Progenitor cell of endocrine pancreas (in vitro differentiated cells): ENCODE results near the gene CFAP53. TPM values are rescaled to one million over a fixed set of nuclear protein-coding genes. Genes with fewer than 3 reads are reported as not detected.

ENCODE experiments used
- DNase-seq: peaks from one replicate; pipeline ENCODE4 v3.0.0; 2021; ENCODE audit warnings: low spot score; ENCODE audit not compliant: unreplicated experiment
- H3K27ac Mint-ChIP-seq: 2 replicates; pipeline ENCODE4 v1.8.0; 2021; ENCODE audit warnings: mild to moderate bottlenecking, moderate library complexity, mixed read lengths
- H3K27me3 Mint-ChIP-seq: 2 replicates; pipeline ENCODE4 v1.8.0; 2021; ENCODE audit warnings: mixed read lengths
- H3K36me3 Mint-ChIP-seq: 2 replicates; pipeline ENCODE4 v1.8.0; 2022; ENCODE audit warnings: mixed read lengths; ENCODE audit not compliant: insufficient read depth
- H3K4me1 Mint-ChIP-seq: 2 replicates; pipeline ENCODE4 v1.8.0; 2021; ENCODE audit warnings: low read depth, mixed read lengths
- H3K4me3 Mint-ChIP-seq: 2 replicates; pipeline ENCODE4 v1.8.0; 2021; ENCODE audit warnings: low read depth, mild to moderate bottlenecking, moderate library complexity, mixed read lengths
- H3K9me3 Mint-ChIP-seq: 2 replicates; pipeline ENCODE4 v1.8.0; 2021; ENCODE audit warnings: low read depth, mixed read lengths
- CTCF ChIP-seq: fragments of 200-600 bp; sonication (generic); IDR thresholded peaks from one replicate; pipeline ENCODE4 v1.5.0; 2021; ENCODE audit warnings: antibody characterized with exemption, mild to moderate bottlenecking; ENCODE audit not compliant: unreplicated experiment
- long read RNA-seq: library from polyadenylated mRNA; unstranded; transcript quantifications from one replicate; pipeline ENCODE4 v2.0.0, GENCODE V29; 2020
- total RNA-seq: library from RNA; stranded (reverse); gene quantifications from 2 replicates; pipeline ENCODE4 v1.2.1, GENCODE V29; 2021

The CFAP53 gene
- 1.5 and 1.7 TPM in 2 replicates for total RNA-seq
- long read RNA-seq, partial matches to known transcripts, result 0 of 2 reads
- long read RNA-seq, other reads (novel, unspliced or antisense), result 2 of 2 reads

- H3K4me1 Mint-ChIP-seq, result peaks cover 3% of the 10 kb centered on the region
- TF ChIP-seq CTCF, result no peak
- H3K9me3 Mint-ChIP-seq, result no peaks in the 10 kb centered on the region
- DNase-seq, result peak; percentile 74
- H3K4me3 Mint-ChIP-seq, result peak within 1 kb of the TSS; percentile 85
- peaks cover 9% of the 10 kb centered on the region for H3K27me3 Mint-ChIP-seq
- H3K27ac Mint-ChIP-seq, result peak within 1 kb of the TSS; percentile 21
- H3K36me3 Mint-ChIP-seq, result peaks cover 9% of the 10 kb centered on the region
These were observed at the start of gene CFAP53 for GRCh38 chr18:50266248-50266704. TSS of gene CFAP53 (minus strand) at chr18:50266495. CDS start at chr18:50266404, 91 bp downstream.

GRCh38 chr18:50315100-50315871 lies 49.0 kb upstream of the CFAP53 start:
- Mint-ChIP-seq H3K4me1 (no peaks in the 10 kb centered on the region), H3K4me3 (no peak overlapping the region), H3K36me3 (no peaks in the 10 kb centered on the region), H3K27me3 (no peaks in the 10 kb centered on the region), H3K27ac (no peak overlapping the region), H3K9me3 (no peaks in the 10 kb centered on the region)
- no peak for TF ChIP-seq CTCF
- DNase-seq, result no peak

- Mint-ChIP-seq H3K4me3 (no peak overlapping the region), H3K27me3 (peaks cover 4% of the 10 kb centered on the region), H3K27ac (no peak overlapping the region), H3K36me3 (no peaks in the 10 kb centered on the region), H3K4me1 (no peaks in the 10 kb centered on the region), H3K9me3 (no peaks in the 10 kb centered on the region)
- no peak for TF ChIP-seq CTCF
- DNase-seq, result no peak
These were observed 47.7 kb upstream of the CFAP53 start for GRCh38 chr18:50313873-50314460.

GRCh38 chr18:50313031-50313607 lies 46.8 kb upstream of the CFAP53 start:
- H3K9me3 Mint-ChIP-seq, result no peaks in the 10 kb centered on the region

More at GRCh38 chr18:50313031-50313607, 46.8 kb upstream of the CFAP53 start:
- peaks cover 7% of the 10 kb centered on the region for H3K27me3 Mint-ChIP-seq
- no peaks in the 10 kb centered on the region for H3K4me1 Mint-ChIP-seq
- H3K27ac Mint-ChIP-seq, result no peak overlapping the region
- no peak overlapping the region for H3K4me3 Mint-ChIP-seq
- no peak for DNase-seq
- no peaks in the 10 kb centered on the region for H3K36me3 Mint-ChIP-seq
- TF ChIP-seq CTCF, result no peak
